ENCODE results near the gene KRT82. TPM values are rescaled to one million over a fixed set of nuclear protein-coding genes. Genes with fewer than 3 reads are reported as not detected.

KRT82 gene
- total and polyA plus RNA-seq, 11 donors, result not detected

DNA sequence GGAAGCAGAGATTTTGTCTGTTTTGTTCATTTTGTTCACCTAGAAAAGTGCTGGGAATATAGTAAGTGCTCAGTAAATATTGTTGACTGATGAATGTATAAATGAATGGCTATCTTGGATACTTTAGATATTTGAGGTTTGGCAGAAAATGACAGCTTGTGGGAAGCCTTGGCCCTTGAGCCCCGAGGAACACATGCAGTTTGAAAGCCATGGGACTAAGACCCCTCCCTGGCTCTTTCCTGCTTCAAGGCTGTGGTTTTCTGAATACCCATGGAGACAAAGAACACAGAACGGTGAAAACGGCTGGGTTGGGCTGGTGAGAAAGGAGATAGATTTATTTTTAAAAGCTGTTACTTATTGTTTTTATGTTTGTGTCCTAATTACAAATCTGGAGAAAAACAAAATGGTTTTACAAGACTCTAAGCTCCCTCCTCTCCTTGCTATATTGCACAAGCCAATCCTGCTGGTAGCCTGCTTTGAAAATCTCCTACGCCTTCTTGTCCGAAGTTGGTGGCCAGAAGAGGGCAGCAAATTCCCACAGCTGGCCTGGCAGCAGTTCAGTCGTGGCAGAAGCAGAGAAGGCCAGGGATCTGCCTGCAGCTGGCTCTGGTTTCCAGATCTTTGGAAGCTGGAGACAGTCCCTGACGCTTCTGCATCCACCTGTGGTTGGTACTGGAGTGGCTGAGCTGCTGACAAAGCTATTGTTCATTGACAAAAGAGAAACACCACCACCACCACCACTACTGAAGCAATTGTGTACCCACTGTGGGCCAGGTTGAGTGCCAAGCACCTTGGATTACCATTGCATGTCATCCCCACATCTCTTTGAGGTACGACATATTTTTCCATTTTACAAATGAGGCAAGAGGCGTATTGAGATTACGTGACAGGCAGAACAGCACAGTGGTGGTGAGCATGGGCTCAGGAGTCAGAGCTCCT, 33.6 kb downstream of the KRT82 start:
- DNase-seq, result peak; percentile 70 to 84 (median 79)
- Histone ChIP-seq H3K27me3 (peaks cover 0 to 12% (median 0%) of the 10 kb centered on the region in 9 donors), H3K4me1 (peaks cover 0 to 10% (median 0%) of the 10 kb centered on the region in 12 donors), H3K36me3 (no peaks in the 10 kb centered on the region), H3K27ac (no peak overlapping the region), H3K4me3 (no peak overlapping the region), H3K9me3 (peaks cover 0 to 8% (median 0%) of the 10 kb centered on the region in 12 donors)
- intact Hi-C loops (cut with DNase I), result loop anchor here (1.0 to 10.0 kb wide), 16 partner anchors 134 to 610 kb away; partner anchors contain the start of gene KRT74 (in 2 of the 10)
- 40 to 46% (median 41%) methylated on average over 10 of the region's 10 CpGs for WGBS, 4 donors
- ATAC-seq, result peak; percentile 66 to 90 (median 82)
- TF ChIP-seq CTCF (IDR thresholded peaks at IDR 0.05), result peak; percentile 60 to 84 (median 74)
- TF ChIP-seq POLR2A (IDR thresholded peaks at IDR 0.05), result no peak

DNA sequence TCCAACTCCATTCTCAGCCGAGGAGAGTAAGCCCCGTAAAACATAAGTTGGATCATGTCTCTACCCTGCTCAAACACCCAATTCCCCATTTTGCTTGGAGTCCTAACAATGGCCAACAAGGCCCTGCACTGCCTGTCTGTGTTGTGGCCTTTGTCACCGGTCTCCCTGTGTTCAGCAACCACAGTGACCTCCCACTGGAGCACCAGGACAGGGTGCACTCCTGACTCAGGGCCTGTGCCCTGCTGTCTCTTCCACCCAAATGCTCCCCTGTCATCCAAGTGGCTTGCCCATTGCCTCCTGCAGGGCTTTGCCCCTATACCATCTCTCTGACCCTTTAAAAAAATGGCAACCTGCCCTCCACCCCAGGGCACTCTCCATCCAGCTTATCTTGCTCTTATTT, 34.4 kb downstream of the KRT82 start:
- ATAC-seq, result no peak
- intact Hi-C loops (cut with DNase I), result loop anchor here (1.0 to 10.0 kb wide), 15 partner anchors 135 to 611 kb away; partner anchors contain the start of gene KRT74 (in 2 of the 10)
- peaks cover 0 to 8% (median 0%) of the 10 kb centered on the region in 12 donors for H3K9me3 ChIP-seq
- no peak for TF ChIP-seq POLR2A (IDR thresholded peaks at IDR 0.05)
- no peak for TF ChIP-seq CTCF (IDR thresholded peaks at IDR 0.05)
- H3K36me3 ChIP-seq, result no peaks in the 10 kb centered on the region
- DNase-seq, result no peak
- H3K27ac ChIP-seq, result peak overlapping the region in 3 of 12 donors; percentile 26 to 53 (median 42)
- H3K4me1 ChIP-seq, result peaks cover 0 to 10% (median 0%) of the 10 kb centered on the region in 12 donors
- H3K4me3 ChIP-seq, result no peak overlapping the region
- H3K27me3 ChIP-seq, result peaks cover 0 to 10% (median 0%) of the 10 kb centered on the region in 9 donors
- WGBS, 4 donors, result 74 to 83% (median 78%) methylated on average over 3 of the region's 3 CpGs

- H3K36me3 ChIP-seq, result no peaks in the 10 kb centered on the region
- H3K9me3 ChIP-seq, result peaks cover 0 to 8% (median 0%) of the 10 kb centered on the region in 12 donors
- peak in 3 of 4 donors; percentile 49 to 79 (median 57) for ATAC-seq
- H3K4me3 ChIP-seq, result no peak overlapping the region
- H3K4me1 ChIP-seq, result peaks cover 0 to 10% (median 0%) of the 10 kb centered on the region in 12 donors
- peak overlapping the region in 4 of 12 donors; percentile 24 to 57 (median 34) for H3K27ac ChIP-seq
- DNase-seq, result peak in 3 of 5 donors; percentile 41 to 45 (median 42)
- intact Hi-C loops (cut with DNase I), result loop anchor here (5.0 to 10.0 kb wide), 11 partner anchors 136 to 611 kb away; partner anchors contain the start of gene KRT74 (in 2 of the 10)
- no peak for TF ChIP-seq CTCF (IDR thresholded peaks at IDR 0.05)
- no peak for TF ChIP-seq POLR2A (IDR thresholded peaks at IDR 0.05)
- peaks cover 0 to 10% (median 0%) of the 10 kb centered on the region in 9 donors for H3K27me3 ChIP-seq
- 59 to 73% (median 65%) methylated on average over 12 of the region's 12 CpGs for WGBS, 4 donors
Measured at GRCh38 chr12:52370926-52371608, 35.1 kb downstream of the KRT82 start.
